H1 (cell line): Measurements from ENCODE around the gene C6orf62. TPM values are rescaled to one million over a fixed set of nuclear protein-coding genes. Genes with fewer than 3 reads are reported as not detected.

Source experiments
- CBX8 ChIP-seq: fragments of 300-800, 300-1000 bp; sonication (generic); IDR thresholded peaks from 2 replicates; pipeline ENCODE4 v1.7.1; 2016; ENCODE audit warnings: low read depth, low read length, borderline replicate concordance
- GABPA ChIP-seq: IDR thresholded peaks from 2 replicates; pipeline ENCODE4 v1.6.1; 2011; ENCODE audit warnings: mild to moderate bottlenecking, low read length, moderate library complexity, borderline replicate concordance; ENCODE audit not compliant: insufficient read depth
- RBBP5 ChIP-seq: IDR thresholded peaks from 2 replicates; pipeline ENCODE4 v1.7.1; 2012; ENCODE audit warnings: low read depth, mild to moderate bottlenecking, inconsistent platforms, low read length, moderate library complexity, borderline replicate concordance
- RNF2 ChIP-seq: fragments of 200-900, 300-1000 bp; sonication (generic); IDR thresholded peaks from 2 replicates; pipeline ENCODE4 v1.7.1; 2016; ENCODE audit warnings: borderline replicate concordance, low read depth, mild to moderate bottlenecking, antibody characterized with exemption, low read length; ENCODE audit not compliant: poor library complexity, severe bottlenecking; ENCODE audit errors: missing control alignments
- SIN3A ChIP-seq, 2 experiments: IDR thresholded peaks in 1 of 2; conservative IDR thresholded peaks in 1 of 2; 2 replicates each; pipeline ENCODE4 v1.6.1; 2011 to 2012; ENCODE audit warnings: low read length in 2 of 2, improper control_type of control experiment in 1 of 2, low read depth in 1 of 2, mild to moderate bottlenecking in 1 of 2
- TAF1 ChIP-seq: IDR thresholded peaks from 2 replicates; pipeline ENCODE4 v1.6.1; 2011; ENCODE audit warnings: mild to moderate bottlenecking, low read depth, low read length
- polyA plus RNA-seq, 7 experiments: library from polyadenylated mRNA; depleted of rRNA in 3 of 7; stranded (reverse) in 5 of 7; unstranded in 2 of 7; fragments of >200 nt in 5 of 7; fragments of 200-250 nt in 2 of 7; gene quantifications; 1 replicate in 5 of 7; 2 replicates in 1 of 7; 4 replicates in 1 of 7; pipeline versions ENCODE4 v1.2.1 to v1.2.3, GENCODE V29; 2011 to 2013; ENCODE audit warnings: missing spikeins in 2 of 7, mixed read lengths in 2 of 7
- total RNA-seq: library from RNA; stranded (reverse); fragmentation: NEBNext Ultra II Directional; extraction: Animal tissue kit (Norgen Biotek cat#: 25700); gene quantifications from 2 replicates; pipeline ENCODE4 v1.2.1, GENCODE V29; 2021
- TF ChIP-seq, protein P1 (sequence below): IDR thresholded peaks from 2 replicates; pipeline ENCODE4 v1.6.1; 2011; ENCODE audit warnings: low read length, improper control_type of control experiment

Gene C6orf62
- total and polyA plus RNA-seq, 2 of the 8 experiments (the other 6 are each of a cell fraction or from before 2014, with no cell fraction given): 25.6 to 101 TPM

DNA sequence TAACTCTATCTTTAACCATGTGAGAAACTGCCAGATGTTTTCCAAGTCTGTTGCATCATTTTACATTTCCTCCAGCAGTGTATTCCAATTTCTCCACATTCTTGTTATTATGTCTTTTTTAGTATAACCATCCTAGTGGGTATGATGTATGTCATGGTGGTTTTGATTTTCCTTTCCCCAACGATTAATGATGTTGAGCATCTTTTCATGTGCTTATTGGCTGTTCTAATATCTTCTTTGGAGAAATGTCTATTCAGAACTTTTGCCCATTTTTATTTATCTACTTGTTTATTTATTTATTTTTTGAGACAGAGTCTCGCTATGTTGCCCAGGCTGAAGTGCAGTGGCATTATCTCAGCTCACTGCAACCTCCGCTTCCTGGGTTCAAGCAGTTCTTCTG is 4.3 kb upstream of the C6orf62 start (continued):
- TF ChIP-seq RBBP5 (no peak), TAF1 (no peak), SIN3A (conservative IDR thresholded peaks at IDR 0.05 in 1 of 2, IDR thresholded peaks at IDR 0.05 in 1 of 2; ENCODE audit: low read depth in 1 of 2, low read length in 2 of 2) (no peak), GABPA (no peak), RNF2 (no peak), CBX8 (no peak)
- TF ChIP-seq, protein P1, sequence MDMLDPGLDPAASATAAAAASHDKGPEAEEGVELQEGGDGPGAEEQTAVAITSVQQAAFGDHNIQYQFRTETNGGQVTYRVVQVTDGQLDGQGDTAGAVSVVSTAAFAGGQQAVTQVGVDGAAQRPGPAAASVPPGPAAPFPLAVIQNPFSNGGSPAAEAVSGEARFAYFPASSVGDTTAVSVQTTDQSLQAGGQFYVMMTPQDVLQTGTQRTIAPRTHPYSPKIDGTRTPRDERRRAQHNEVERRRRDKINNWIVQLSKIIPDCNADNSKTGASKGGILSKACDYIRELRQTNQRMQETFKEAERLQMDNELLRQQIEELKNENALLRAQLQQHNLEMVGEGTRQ: no peak
